ENCODE data around the gene RCAN2. TPM values are rescaled to one million over a fixed set of nuclear protein-coding genes. Genes with fewer than 3 reads are reported as not detected.

Gene RCAN2
- total and polyA plus RNA-seq, 2 donors (not counting 1 experiment from before 2014, with no cell fraction given), result not detected

DNA sequence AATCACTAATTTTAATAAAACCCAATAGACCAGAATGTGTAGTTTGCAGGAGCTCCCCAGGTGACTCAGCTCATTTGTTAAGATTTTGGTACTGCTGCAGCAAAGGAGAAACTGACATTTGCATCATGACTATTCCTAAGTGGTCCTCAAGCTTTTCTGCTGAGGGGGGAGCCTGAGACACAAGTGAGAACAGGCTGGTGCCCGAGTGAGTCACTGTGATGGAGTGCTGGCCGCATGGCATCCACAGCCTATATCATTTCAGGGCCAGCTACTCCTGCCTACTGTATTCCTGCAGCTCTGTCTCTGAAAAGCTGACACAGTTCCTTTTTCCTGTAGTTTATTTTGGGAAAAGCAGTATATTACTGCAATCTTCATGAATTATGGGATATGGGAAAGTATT lies 206.8 kb downstream of the RCAN2 start:
- H3K4me1 ChIP-seq (ENCODE audit: control insufficient read depth in 2 of 2, insufficient read depth in 2 of 2, low read length in 2 of 2), result no peaks in the 10 kb centered on the region
- CTCF ChIA-PET, result interaction anchor here (1.0 kb wide), 1 partner anchor 194 kb away, joined by 4 read pairs; no protein-coding TSS in a partner anchor

GRCh38 chr6:46281110-46281509 lies 210.1 kb downstream of the RCAN2 start:
- H3K27me3 ChIP-seq (replicated peaks in 1 of 4; ENCODE audit: control extremely low read depth in 1 of 4, control insufficient read depth in 3 of 4, insufficient read depth in 4 of 4, low read length in 3 of 4), result peaks cover 0 to 4% (median 0%) of the 10 kb centered on the region in 4 experiments
- 94% methylated on average over 2 of the region's 2 CpGs for WGBS (ENCODE audit: insufficient coverage)
- no peak overlapping the region for H3K9ac ChIP-seq (ENCODE audit: low read length)
- Mint-ChIP-seq H3K27me3 (peaks cover 3% of the 10 kb centered on the region), H3K4me1 (no peaks in the 10 kb centered on the region), H3K4me3 (no peak overlapping the region), H3K27ac (no peak overlapping the region), H3K9me3 (ENCODE audit: insufficient read depth) (no peaks in the 10 kb centered on the region)
- ATAC-seq (ENCODE audit: low read depth) (no peak), DNase-seq (no peak)
- H3K4me1 ChIP-seq (ENCODE audit: control insufficient read depth in 2 of 2, insufficient read depth in 2 of 2, low read length in 2 of 2), result no peaks in the 10 kb centered on the region
- H3K4me3 ChIP-seq (ENCODE audit: control extremely low read depth in 1 of 5, extremely low read depth in 1 of 5, insufficient read depth in 1 of 5, low read depth in 2 of 5, low read length in 4 of 5), result no peak overlapping the region
- no peaks in the 10 kb centered on the region for H3K79me2 ChIP-seq (ENCODE audit: control insufficient read depth, insufficient read depth, low read length)
- no peak overlapping the region for H3K4me2 ChIP-seq (replicated peaks; ENCODE audit: low read depth, low read length, poor library complexity, severe bottlenecking)
- H3K9me3 ChIP-seq (ENCODE audit: control extremely low read depth in 1 of 3, control insufficient read depth in 2 of 3, insufficient read depth in 1 of 3, low read length in 2 of 3), result no peaks in the 10 kb centered on the region
- H3K36me3 ChIP-seq (replicated peaks in 1 of 2; ENCODE audit: control extremely low read depth in 1 of 2, control insufficient read depth in 1 of 2, extremely low read depth in 1 of 2, insufficient read depth in 2 of 2, low read length in 1 of 2), result no peaks in the 10 kb centered on the region
- TF ChIP-seq CTCF (IDR thresholded peaks at IDR 0.05) (no peak), EZH2 (IDR thresholded peaks at IDR 0.05; ENCODE audit: borderline replicate concordance, insufficient read depth, low read depth, low read length, poor library complexity, severe bottlenecking) (no peak)
- H3K27ac ChIP-seq (ENCODE audit: low read length in 2 of 2), result no peak overlapping the region
- ChIA-PET POLR2A (no interaction called here), CTCF (no interaction called here)
- intact Hi-C loops (cut with micrococcal nuclease), result no loop called here
- no peak overlapping the region for H2AFZ ChIP-seq (ENCODE audit: insufficient read depth, low read depth, low read length, poor library complexity, severe bottlenecking)
- H4K20me1 ChIP-seq (ENCODE audit: control insufficient read depth, insufficient read depth, low read length, poor library complexity, severe bottlenecking), result no peaks in the 10 kb centered on the region

More for the DNA sequence above, 206.8 kb downstream of the RCAN2 start:
- intact Hi-C loops (cut with micrococcal nuclease), result no loop called here
- Histone ChIP-seq H3K27ac (ENCODE audit: low read length in 2 of 2) (no peak overlapping the region), H4K20me1 (ENCODE audit: control insufficient read depth, insufficient read depth, low read length, poor library complexity, severe bottlenecking) (no peaks in the 10 kb centered on the region), H3K4me3 (ENCODE audit: control extremely low read depth in 1 of 5, extremely low read depth in 1 of 5, insufficient read depth in 1 of 5, low read depth in 2 of 5, low read length in 4 of 5) (no peak overlapping the region), H3K36me3 (replicated peaks in 1 of 2; ENCODE audit: control extremely low read depth in 1 of 2, control insufficient read depth in 1 of 2, extremely low read depth in 1 of 2, insufficient read depth in 2 of 2, low read length in 1 of 2) (no peaks in the 10 kb centered on the region), H3K4me2 (replicated peaks; ENCODE audit: low read depth, low read length, poor library complexity, severe bottlenecking) (no peak overlapping the region), H2AFZ (ENCODE audit: insufficient read depth, low read depth, low read length, poor library complexity, severe bottlenecking) (no peak overlapping the region), H3K9ac (ENCODE audit: low read length) (no peak overlapping the region), H3K79me2 (ENCODE audit: control insufficient read depth, insufficient read depth, low read length) (no peaks in the 10 kb centered on the region), H3K27me3 (replicated peaks in 1 of 4; ENCODE audit: control extremely low read depth in 1 of 4, control insufficient read depth in 3 of 4, insufficient read depth in 4 of 4, low read length in 3 of 4) (no peaks in the 10 kb centered on the region), H3K9me3 (ENCODE audit: control extremely low read depth in 1 of 3, control insufficient read depth in 2 of 3, insufficient read depth in 1 of 3, low read length in 2 of 3) (no peaks in the 10 kb centered on the region)
- no peak for TF ChIP-seq CTCF (IDR thresholded peaks at IDR 0.05)
- TF ChIP-seq EZH2 (IDR thresholded peaks at IDR 0.05; ENCODE audit: borderline replicate concordance, insufficient read depth, low read depth, low read length, poor library complexity, severe bottlenecking), result no peak
- Mint-ChIP-seq H3K27me3 (no peaks in the 10 kb centered on the region), H3K4me3 (no peak overlapping the region), H3K4me1 (peaks cover 3% of the 10 kb centered on the region), H3K27ac (no peak overlapping the region), H3K9me3 (ENCODE audit: insufficient read depth) (no peaks in the 10 kb centered on the region)
- no peak for ATAC-seq (ENCODE audit: low read depth)
- no CpG with 5 or more reads among the region's 2 CpGs for WGBS (ENCODE audit: insufficient coverage)
- POLR2A ChIA-PET, result no interaction called here
- DNase-seq, result no peak

Measured in B cell (primary cell).